Stimulated activated CD4-positive, alpha-beta T cell treated with anti-CD3 and anti-CD28 coated beads, Interleukin-1b, Interleukin-23, amount 100 ng/mL, for 24 hours (primary cell): ENCODE measurements around the gene NODAL.
"Not testable (repeated sequence)": the region's sequence is repeated elsewhere in the genome, so short reads cannot be mapped to it uniquely, and the experiment has no call there.

Source experiments
- DNase-seq, 4 experiments: peaks; one replicate each; pipeline ENCODE4 v3.0.0-alpha.2; 2020; ENCODE audit warnings: low read depth in 4 of 4, low spot score in 1 of 4

NODAL gene

GRCh38 chr10:70441161-70441894, at the start of gene NODAL:
NODAL (minus strand) TSS chr10:70441681; CDS start chr10:70441667, 14 bp downstream.
- no peak for DNase-seq

- DNase-seq: no peak
Measured at GRCh38 chr10:70490142-70490541, 48.7 kb upstream of the NODAL start.

GRCh38 chr10:70487824-70488223, 46.3 kb upstream of the NODAL start:
- DNase-seq: no peak

- DNase-seq: not testable (repeated sequence)
Measured at GRCh38 chr10:70483872-70484271, 42.4 kb upstream of the NODAL start.

- DNase-seq: no peak
Measured at GRCh38 chr10:70482982-70483760, 41.7 kb upstream of the NODAL start.

- no peak for DNase-seq
Measured at GRCh38 chr10:70481831-70482530, 40.5 kb upstream of the NODAL start.

- DNase-seq: no peak
Measured at GRCh38 chr10:70481105-70481504, 39.6 kb upstream of the NODAL start.

- no peak for DNase-seq
Measured at GRCh38 chr10:70480239-70480861, 38.9 kb upstream of the NODAL start.

GRCh38 chr10:70479626-70480238, 38.3 kb upstream of the NODAL start:
- DNase-seq: no peak

GRCh38 chr10:70479165-70479581, 37.7 kb upstream of the NODAL start:
- no peak for DNase-seq

- peak in 2 of 4 experiments; percentile 20 to 47 for DNase-seq
Measured at GRCh38 chr10:70478191-70479164, 37.0 kb upstream of the NODAL start, which contains the start of gene PALD1. PALD1 (plus strand) TSS chr10:70478767; CDS start chr10:70525952, 47,185 bp downstream.

- DNase-seq: peak; percentile 41 to 69 (median 51)
Measured at GRCh38 chr10:70477661-70478162, 36.2 kb upstream of the NODAL start.

GRCh38 chr10:70476249-70477035, 35.0 kb upstream of the NODAL start:
- no peak for DNase-seq

- DNase-seq: no peak
Measured at GRCh38 chr10:70475661-70476060, 34.2 kb upstream of the NODAL start.

GRCh38 chr10:70474780-70475179, 33.3 kb upstream of the NODAL start:
- DNase-seq: no peak

- DNase-seq: no peak
Measured at GRCh38 chr10:70472799-70473454, 31.4 kb upstream of the NODAL start.

- DNase-seq: no peak
Measured at GRCh38 chr10:70466951-70467350, 25.5 kb upstream of the NODAL start.

- no peak for DNase-seq
Measured at GRCh38 chr10:70465832-70466231, 24.4 kb upstream of the NODAL start.
